Endothelial cell of umbilical vein (primary cell): Measurements from ENCODE around the gene ADGRL3. TPM values are rescaled to one million over a fixed set of nuclear protein-coding genes. Genes with fewer than 3 reads are reported as not detected.

Experiments used
- BruUV-seq: library from RNA; stranded (reverse); fragments of 400-500 nt; replicated peaks from 2 replicates; lab custom pipeline; 2021; lab: Mats Ljungman, UMichigan
- CTCF ChIA-PET: fragments of 300-600, 350-600 bp; sonication (Branson Sonifier 250); formaldehyde crosslinking; loops from one replicate; lab custom pipeline; 2021; ENCODE audit warnings: antibody characterized with exemption, inconsistent platforms; lab: Charles Lee
- POLR2A ChIA-PET: fragments of 300-600, 350-600 bp; sonication (Branson Sonifier 250); formaldehyde crosslinking; loops from one replicate; lab custom pipeline; 2021; ENCODE audit warnings: antibody characterized with exemption, inconsistent platforms; lab: Charles Lee
- DNase-seq: peaks from one replicate; pipeline ENCODE4 v3.0.0-alpha.2; 2011; ENCODE audit warnings: low read depth, low spot score
- FAIRE-seq: peaks from 2 replicates; lab custom pipeline; 2011; peaks lifted over from hg19 to GRCh38; lab: Jason Lieb, UNC
- H2AFZ ChIP-seq: 2 replicates; pipeline ENCODE4 v1.6.0; 2012; ENCODE audit warnings: low read depth, low read length, control low read depth, inconsistent platforms
- H3K27ac ChIP-seq: 2 replicates; pipeline ENCODE4 v1.5.1; 2011; ENCODE audit warnings: low read depth, mild to moderate bottlenecking, control low read depth, low read length, moderate library complexity; ENCODE audit not compliant: insufficient read depth
- H3K27me3 ChIP-seq, 2 experiments: 2 replicates each; pipeline versions ENCODE4 v1.6.0 to v1.6.1; 2011; ENCODE audit warnings: low read length in 2 of 2, mixed read lengths in 1 of 2; ENCODE audit not compliant: control insufficient read depth in 2 of 2, insufficient read depth in 2 of 2
- H3K36me3 ChIP-seq, 2 experiments: 2 replicates in 1 of 2; 3 replicates in 1 of 2; pipeline ENCODE4 v1.5.1; 2011; ENCODE audit warnings: low read length in 2 of 2, mild to moderate bottlenecking in 1 of 2, moderate library complexity in 1 of 2; ENCODE audit not compliant: control insufficient read depth in 2 of 2, insufficient read depth in 2 of 2; ENCODE audit errors: extremely low read depth in 1 of 2
- H3K4me1 ChIP-seq: 3 replicates; pipeline ENCODE4 v1.5.1; 2011; ENCODE audit warnings: mild to moderate bottlenecking, low read length; ENCODE audit not compliant: control insufficient read depth, insufficient read depth; ENCODE audit errors: extremely low read depth
- H3K4me2 ChIP-seq: 2 replicates; pipeline ENCODE4 v1.6.1; 2011; ENCODE audit warnings: low read length, control low read depth, mixed read lengths; ENCODE audit not compliant: insufficient read depth
- H3K4me3 ChIP-seq, 3 experiments: fragments of 200-600 bp in 1 of 3; sonication (generic), shearing (Covaris generic) in 1 of 3; replicated peaks in 1 of 3; 2 replicates each; pipeline ENCODE4 v1.5.1; 2011 to 2016; ENCODE audit warnings: control low read depth in 3 of 3, low read length in 3 of 3, mild to moderate bottlenecking in 2 of 3, inconsistent platforms in 1 of 3, low read depth in 1 of 3, moderate library complexity in 1 of 3; ENCODE audit not compliant: insufficient read depth in 1 of 3
- H3K79me2 ChIP-seq: 2 replicates; pipeline ENCODE4 v1.6.0; 2012; ENCODE audit warnings: low read length, inconsistent platforms; ENCODE audit not compliant: control insufficient read depth, insufficient read depth
- H3K9ac ChIP-seq: replicated peaks from 2 replicates; pipeline ENCODE3; 2011; ENCODE audit warnings: low read length, control low read depth; ENCODE audit not compliant: insufficient read depth; ENCODE audit errors: extremely low read depth
- H3K9me1 ChIP-seq: replicated peaks from 3 replicates; pipeline ENCODE4 v1.6.0; 2011; ENCODE audit warnings: mild to moderate bottlenecking, low read length; ENCODE audit not compliant: control insufficient read depth, insufficient read depth; ENCODE audit errors: extremely low read depth
- H3K9me3 ChIP-seq: replicated peaks from 2 replicates; pipeline ENCODE4 v1.5.1; 2012; ENCODE audit warnings: low read length, inconsistent platforms; ENCODE audit not compliant: control insufficient read depth, insufficient read depth
- H4K20me1 ChIP-seq: replicated peaks from 2 replicates; pipeline ENCODE3; 2011; ENCODE audit warnings: mild to moderate bottlenecking, low read length; ENCODE audit not compliant: control insufficient read depth, insufficient read depth; ENCODE audit errors: extremely low read depth
- CTCF ChIP-seq, 2 donors: IDR thresholded peaks; 1 replicate in 1 of 2; 2 replicates in 1 of 2; pipeline ENCODE4 v1.5.1; 2011; ENCODE audit warnings: low read length in 2 of 2, mild to moderate bottlenecking in 2 of 2, moderate library complexity in 2 of 2, control low read depth in 1 of 2, inconsistent platforms in 1 of 2, low read depth in 1 of 2; ENCODE audit not compliant: insufficient read depth in 1 of 2; ENCODE audit errors: extremely low read depth in 1 of 2
- EZH2 ChIP-seq: IDR thresholded peaks from 2 replicates; pipeline ENCODE4 v1.6.1; 2012; ENCODE audit warnings: borderline replicate concordance, low read depth, mild to moderate bottlenecking, moderate library complexity, low read length, inconsistent platforms; ENCODE audit not compliant: severe bottlenecking
- FOS ChIP-seq: IDR thresholded peaks from 2 replicates; pipeline ENCODE4 v1.6.1; 2011; ENCODE audit warnings: mild to moderate bottlenecking, low read length, moderate library complexity, borderline replicate concordance; ENCODE audit not compliant: insufficient read depth
- GATA2 ChIP-seq: IDR thresholded peaks from 2 replicates; pipeline ENCODE4 v1.7.0; 2011; ENCODE audit warnings: low read depth, mild to moderate bottlenecking, moderate library complexity, mixed read lengths, low read length; ENCODE audit not compliant: insufficient read length, insufficient read depth
- JUN ChIP-seq: IDR thresholded peaks from 2 replicates; pipeline ENCODE4 v1.6.1; 2011; ENCODE audit warnings: borderline replicate concordance, low read depth; ENCODE audit not compliant: insufficient read length, insufficient read depth
- MYC ChIP-seq: IDR thresholded peaks from one replicate; pipeline ENCODE4 v1.6.1; 2011; ENCODE audit warnings: mild to moderate bottlenecking, low read depth, low read length
- POLR2A ChIP-seq: IDR thresholded peaks from 2 replicates; pipeline ENCODE4 v1.6.1; 2012; ENCODE audit warnings: low read depth, mild to moderate bottlenecking, control low read depth, low read length
- POLR2AphosphoS5 ChIP-seq: IDR thresholded peaks from 2 replicates; pipeline ENCODE4 v1.6.1; 2012; ENCODE audit warnings: low read depth, mild to moderate bottlenecking, control low read depth, low read length, moderate library complexity; ENCODE audit not compliant: insufficient read depth
- dilution Hi-C: fragments of 300-500 bp; cut with MboI; formaldehyde crosslinking; loops from one replicate; pipeline ENCODE4 v1.15.0; 2019; ENCODE audit warnings: low sequenced_read_pairs; ENCODE audit not compliant: extremely low pct_ligation_motif_present
- intact Hi-C: fragments of 100-400 bp; cut with micrococcal nuclease; formaldehyde crosslinking; loops from one replicate; pipeline ENCODE4 v1.10.0; 2022
- polyA plus RNA-seq, 4 experiments: library from polyadenylated mRNA; depleted of rRNA in 3 of 4; stranded (reverse) in 3 of 4; unstranded in 1 of 4; fragments of >200 nt; gene quantifications; 2 replicates each; pipeline versions ENCODE4 v1.2.1 to v1.2.3, GENCODE V29; 2011 to 2012; ENCODE audit warnings: missing spikeins in 1 of 4
- total RNA-seq: library from RNA; stranded (reverse); gene quantifications from 2 replicates; pipeline ENCODE4 v1.2.3, GENCODE V29; 2021
- TF ChIP-seq, protein P1 (sequence below): IDR thresholded peaks from 2 replicates; pipeline ENCODE4 v1.6.1; 2011; ENCODE audit not compliant: insufficient read depth, insufficient read length

Gene ADGRL3
- total and polyA plus RNA-seq, 2 donors (not counting 3 experiments of a cell fraction or from before 2014, with no cell fraction given) = not detected

DNA sequence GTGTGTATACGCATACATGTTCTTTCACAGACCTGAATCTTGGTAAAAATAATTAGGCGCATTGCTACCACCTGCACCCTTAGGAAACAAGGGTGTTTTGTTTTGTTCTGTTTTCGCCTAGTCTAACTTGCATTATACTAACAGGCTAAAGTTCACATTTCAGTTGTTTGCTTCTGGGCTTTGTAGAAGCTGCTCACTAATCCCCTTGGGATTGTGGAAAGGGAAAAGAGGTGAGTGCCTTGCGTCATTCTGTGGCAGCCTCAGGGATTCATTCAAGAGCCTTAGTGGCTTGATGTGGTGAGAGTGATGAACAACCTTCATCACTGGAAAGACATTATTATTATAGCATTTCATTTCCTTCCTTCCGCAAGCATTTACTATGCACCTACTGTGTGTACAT is 331.1 kb downstream of the ADGRL3 start:
- H3K27me3 ChIP-seq = no peaks in the 10 kb centered on the region
- POLR2A ChIA-PET = no interaction called here
- H3K4me1 ChIP-seq = no peaks in the 10 kb centered on the region
- no peak overlapping the region for H2AFZ ChIP-seq
- CTCF ChIA-PET = no interaction called here
- H3K36me3 ChIP-seq = no peaks in the 10 kb centered on the region
- no peak overlapping the region for H3K4me2 ChIP-seq
- H3K4me3 ChIP-seq = no peak overlapping the region
- BruUV-seq = no TSS peak
- no peak overlapping the region for H3K9ac ChIP-seq
- no peaks in the 10 kb centered on the region for H3K9me1 ChIP-seq
- H3K9me3 ChIP-seq = no peaks in the 10 kb centered on the region
- H3K27ac ChIP-seq = no peak overlapping the region
- dilution Hi-C loops = no loop called here
- DNase-seq (no peak), FAIRE-seq (no peak)
- intact Hi-C loops = no loop called here
- no peaks in the 10 kb centered on the region for H4K20me1 ChIP-seq
- H3K79me2 ChIP-seq = no peaks in the 10 kb centered on the region
- TF ChIP-seq FOS (no peak), POLR2A (no peak), GATA2 (no peak), CTCF (IDR thresholded peaks at IDR 0.05; ENCODE audit: extremely low read depth in 1 of 2, insufficient read depth in 1 of 2, low read depth in 1 of 2, low read length in 2 of 2) (no peak), EZH2 (no peak), MYC (no peak), JUN (no peak), POLR2AphosphoS5 (no peak)
- TF ChIP-seq, protein P1, sequence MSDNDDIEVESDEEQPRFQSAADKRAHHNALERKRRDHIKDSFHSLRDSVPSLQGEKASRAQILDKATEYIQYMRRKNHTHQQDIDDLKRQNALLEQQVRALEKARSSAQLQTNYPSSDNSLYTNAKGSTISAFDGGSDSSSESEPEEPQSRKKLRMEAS = no peak
